Ovary (tissue), 9 donors: ENCODE results near the gene LETM1. TPM values are rescaled to one million over a fixed set of nuclear protein-coding genes. Genes with fewer than 3 reads are reported as not detected.
"Not testable (repeated sequence)": the region's sequence is repeated elsewhere in the genome, so short reads cannot be mapped to it uniquely, and the experiment has no call there.

Experiments
- DNase-seq, 5 donors: peaks; one replicate each; pipeline ENCODE4 v3.0.0-alpha.2; 2019 to 2020
- H3K27ac ChIP-seq, 2 donors: fragments of 200-600 bp; one replicate each; pipeline versions ENCODE4 v1.5.1 to v1.8.0; 2019 to 2022
- H3K27me3 ChIP-seq: fragments of 200-600 bp; one replicate; pipeline ENCODE4 v1.8.0; 2022
- H3K36me3 ChIP-seq: fragments of 200-600 bp; sonication (generic); one replicate; pipeline ENCODE4 v1.5.1; 2019
- H3K4me1 ChIP-seq: one replicate; pipeline ENCODE4 v1.8.1; 2013; ENCODE audit warnings: mild to moderate bottlenecking, moderate library complexity; ENCODE audit not compliant: insufficient read depth
- H3K4me3 ChIP-seq: fragments of 200-600 bp; sonication (generic); one replicate; pipeline ENCODE4 v1.5.1; 2017
- H3K9me3 ChIP-seq, 2 donors: fragments of 200-600 bp in 1 of 2; sonication (generic) in 1 of 2; one replicate each; pipeline versions ENCODE4 v1.5.1 to v1.8.1; 2013 to 2019; ENCODE audit warnings: mild to moderate bottlenecking in 1 of 2, moderate library complexity in 1 of 2
- EP300 ChIP-seq: sonication (generic); formaldehyde crosslinking; IDR thresholded peaks from one replicate; pipeline ENCODE4 v1.6.1; 2017; ENCODE audit warnings: antibody characterized with exemption
- POLR2A ChIP-seq: fragments of 450-650 bp; IDR thresholded peaks from one replicate; pipeline ENCODE4 v1.6.1; 2017; ENCODE audit warnings: antibody characterized with exemption, mild to moderate bottlenecking, moderate library complexity
- WGBS, 3 donors: extraction: QIAGEN DNeasy Blood & Tissue Kit in 1 of 3; methylation state at CpG; one replicate each; pipeline versions ENCODE4 v1.1.5 to v1.1.7; 2013 to 2017; 5-methylcytosine and 5-hydroxymethylcytosine counted together
- intact Hi-C, 4 donors: fragments of 100-400 bp; cut with DNase I; formaldehyde crosslinking; loops; one replicate each; pipeline versions ENCODE4 v1.11.0 to v1.15.1; 2022 to 2023
- polyA plus RNA-seq, 2 donors: library from polyadenylated mRNA; stranded (reverse); fragments of 200-250 nt in 1 of 2; fragments of 350-450 nt in 1 of 2; fragmentation: Illumina TruSeq in 1 of 2; extraction: RNeasy Lipid Tissue Mini Kit (QIAGEN cat#74804) in 1 of 2; gene quantifications; one replicate each; pipeline ENCODE4 v1.2.3, GENCODE V29; 2013 to 2014
- total RNA-seq, 7 donors: library from RNA; depleted of rRNA in 2 of 7; stranded (reverse); fragments of >200 nt in 2 of 7; fragmentation: NEBNext Ultra II Directional in 3 of 7; extraction: Animal tissue kit (Norgen Biotek cat#: 25700) in 3 of 7; gene quantifications; one replicate each; pipeline versions ENCODE4 v1.1.0 to v1.2.4, GENCODE V29; 2016 to 2023
- TF ChIP-seq, protein P1 (sequence below), 3 donors: fragments of 450-650 bp in 2 of 3; fragments of 200-600 bp in 1 of 3; IDR thresholded peaks; one replicate each; pipeline versions ENCODE4 v1.5.1 to v1.8.0; 2016 to 2022; ENCODE audit warnings: antibody characterized with exemption in 3 of 3, mild to moderate bottlenecking in 1 of 3
- donor health status: DM: no; HTN: no; CAD: no; lungs with moderate emphysema.
- donor health status: DM: no; HTN: no; CAD: no.
- donor health status: Bipolar disorder and iron deficiency.
- donor health status: DM: yes; HTN: yes; CAD: no.
- donor health status: DM: no; HTN: no; CAD: no.
- donor health status: DM: yes; HTN: yes; CAD: no.

Gene LETM1
- total and polyA plus RNA-seq, 9 donors: 9.3 to 43.6 (median 30.5) TPM

- no peak overlapping the region for H3K4me3 ChIP-seq
- H3K27me3 ChIP-seq: no peaks in the 10 kb centered on the region
- TF ChIP-seq, protein P1, sequence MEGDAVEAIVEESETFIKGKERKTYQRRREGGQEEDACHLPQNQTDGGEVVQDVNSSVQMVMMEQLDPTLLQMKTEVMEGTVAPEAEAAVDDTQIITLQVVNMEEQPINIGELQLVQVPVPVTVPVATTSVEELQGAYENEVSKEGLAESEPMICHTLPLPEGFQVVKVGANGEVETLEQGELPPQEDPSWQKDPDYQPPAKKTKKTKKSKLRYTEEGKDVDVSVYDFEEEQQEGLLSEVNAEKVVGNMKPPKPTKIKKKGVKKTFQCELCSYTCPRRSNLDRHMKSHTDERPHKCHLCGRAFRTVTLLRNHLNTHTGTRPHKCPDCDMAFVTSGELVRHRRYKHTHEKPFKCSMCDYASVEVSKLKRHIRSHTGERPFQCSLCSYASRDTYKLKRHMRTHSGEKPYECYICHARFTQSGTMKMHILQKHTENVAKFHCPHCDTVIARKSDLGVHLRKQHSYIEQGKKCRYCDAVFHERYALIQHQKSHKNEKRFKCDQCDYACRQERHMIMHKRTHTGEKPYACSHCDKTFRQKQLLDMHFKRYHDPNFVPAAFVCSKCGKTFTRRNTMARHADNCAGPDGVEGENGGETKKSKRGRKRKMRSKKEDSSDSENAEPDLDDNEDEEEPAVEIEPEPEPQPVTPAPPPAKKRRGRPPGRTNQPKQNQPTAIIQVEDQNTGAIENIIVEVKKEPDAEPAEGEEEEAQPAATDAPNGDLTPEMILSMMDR (IDR thresholded peaks at IDR 0.05): no peak
- TF ChIP-seq EP300 (no peak), POLR2A (no peak)
- intact Hi-C loops: no loop called here
- WGBS, 3 donors: 30 to 56% (median 33%) methylated on average over 10 to 11 of the region's 11 CpGs
- H3K4me1 ChIP-seq: peaks cover 10% of the 10 kb centered on the region
- DNase-seq: no peak
- H3K9me3 ChIP-seq: no peaks in the 10 kb centered on the region
- H3K27ac ChIP-seq: no peak overlapping the region
- H3K36me3 ChIP-seq: no peaks in the 10 kb centered on the region
Measured at GRCh38 chr4:1851160-1851559, 4.8 kb downstream of the LETM1 start.

GRCh38 chr4:1850276-1850675 is 5.7 kb downstream of the LETM1 start:
- Histone ChIP-seq H3K27ac (no peak overlapping the region), H3K36me3 (no peaks in the 10 kb centered on the region), H3K27me3 (no peaks in the 10 kb centered on the region), H3K4me1 (peaks cover 10% of the 10 kb centered on the region), H3K9me3 (no peaks in the 10 kb centered on the region), H3K4me3 (no peak overlapping the region)
- intact Hi-C loops: no loop called here
- 84 to 92% (median 85%) methylated on average over 10 of the region's 10 CpGs for WGBS, 3 donors
- DNase-seq: no peak
- TF ChIP-seq POLR2A (no peak), EP300 (no peak)
- TF ChIP-seq, protein P1 (IDR thresholded peaks at IDR 0.05): no peak

GRCh38 chr4:1846580-1846979 is 9.4 kb downstream of the LETM1 start:
- intact Hi-C loops: no loop called here
- H3K4me3 ChIP-seq: no peak overlapping the region
- no peaks in the 10 kb centered on the region for H3K27me3 ChIP-seq
- no peak overlapping the region for H3K27ac ChIP-seq
- no peak for TF ChIP-seq EP300
- no peak for TF ChIP-seq POLR2A
- TF ChIP-seq, protein P1 (IDR thresholded peaks at IDR 0.05): no peak
- peaks cover 5% of the 10 kb centered on the region for H3K4me1 ChIP-seq
- no peak for DNase-seq
- no peaks in the 10 kb centered on the region for H3K36me3 ChIP-seq
- H3K9me3 ChIP-seq: no peaks in the 10 kb centered on the region
- 76 to 85% (median 83%) methylated on average over 2 of the region's 2 CpGs for WGBS, 3 donors

GRCh38 chr4:1844618-1845017 is 11.3 kb downstream of the LETM1 start:
- H3K36me3 ChIP-seq, H3K27ac ChIP-seq, H3K27me3 ChIP-seq, DNase-seq, H3K9me3 ChIP-seq, intact Hi-C loops, H3K4me3 ChIP-seq, H3K4me1 ChIP-seq: not testable (repeated sequence)
- 95 to 96% (median 96%) methylated on average over 10 of the region's 10 CpGs for WGBS, 3 donors

DNA sequence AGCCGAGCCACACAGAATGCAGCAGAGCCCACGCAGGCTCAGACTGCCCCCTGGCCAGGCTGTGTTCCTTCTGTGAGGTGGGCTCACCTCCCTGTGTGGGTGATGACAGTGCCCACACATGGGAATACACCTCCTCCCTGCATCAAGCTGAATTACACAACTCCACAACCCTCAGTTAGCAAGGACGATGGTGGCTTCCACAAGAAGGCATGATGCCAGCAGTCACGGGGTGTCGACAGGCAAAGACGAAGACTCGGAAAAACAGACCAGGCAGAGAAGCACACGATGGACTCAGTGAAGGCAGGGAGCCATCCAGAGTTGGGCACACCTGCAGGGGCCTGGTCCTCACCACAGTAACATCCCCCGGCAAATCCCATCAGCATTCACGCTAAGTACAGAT is 12.1 kb downstream of the LETM1 start:
- Histone ChIP-seq H3K4me1 (no peaks in the 10 kb centered on the region), H3K9me3 (no peaks in the 10 kb centered on the region), H3K27ac (no peak overlapping the region), H3K4me3 (no peak overlapping the region), H3K27me3 (no peaks in the 10 kb centered on the region), H3K36me3 (no peaks in the 10 kb centered on the region)
- TF ChIP-seq POLR2A: no peak
- no peak for TF ChIP-seq EP300
- TF ChIP-seq, protein P1 (IDR thresholded peaks at IDR 0.05): no peak
- DNase-seq: no peak
- WGBS, 3 donors: 69 to 76% (median 72%) methylated on average over 10 of the region's 10 CpGs
- intact Hi-C loops: no loop called here
